DMS53 treated with DMSO at 0.1 percent for 48 hours (cell line): ENCODE data around the gene YIPF5.

ENCODE experiments used
- DNase-seq: peaks from one replicate; lab custom pipeline; 2025; ENCODE audit not compliant: unreplicated experiment; lab: John Stamatoyannopoulos, UW

YIPF5 gene

GRCh38 chr5:144170276-144171024 lies at the start of gene YIPF5, which contains the start of gene KCTD16:
Gene YIPF5, minus strand, starts transcription at chr5:144170659. Its CDS starts 704 bp downstream, at chr5:144169955.
Gene KCTD16, plus strand, starts transcription at chr5:144170873.
- DNase-seq = peak; percentile 98

- DNase-seq = peak; percentile 94
Observed at GRCh38 chr5:144219869-144220268, 49.4 kb upstream of the YIPF5 start.

- DNase-seq = no peak
Observed at GRCh38 chr5:144210655-144211054, 40.2 kb upstream of the YIPF5 start.

GRCh38 chr5:144209361-144209760 lies 38.9 kb upstream of the YIPF5 start:
- DNase-seq = no peak

GRCh38 chr5:144207875-144208444 lies 37.5 kb upstream of the YIPF5 start:
- DNase-seq = no peak

GRCh38 chr5:144206141-144206540 lies 35.7 kb upstream of the YIPF5 start:
- no peak for DNase-seq

GRCh38 chr5:144205141-144205551 lies 34.7 kb upstream of the YIPF5 start:
- DNase-seq = peak; percentile 14

- peak; percentile 67 for DNase-seq
Observed at GRCh38 chr5:144203750-144204596, 33.5 kb upstream of the YIPF5 start.

- no peak for DNase-seq
Observed at GRCh38 chr5:144202726-144203125, 32.3 kb upstream of the YIPF5 start.

- DNase-seq = no peak
Observed at GRCh38 chr5:144202072-144202471, 31.6 kb upstream of the YIPF5 start.

- DNase-seq = no peak
Observed at GRCh38 chr5:144201588-144201987, 31.1 kb upstream of the YIPF5 start.

GRCh38 chr5:144198386-144198785 lies 27.9 kb upstream of the YIPF5 start:
- DNase-seq = peak; percentile 77

GRCh38 chr5:144196612-144197011 lies 26.2 kb upstream of the YIPF5 start:
- no peak for DNase-seq

- DNase-seq = no peak
Observed at GRCh38 chr5:144195448-144195847, 25.0 kb upstream of the YIPF5 start.

GRCh38 chr5:144194144-144194543 lies 23.7 kb upstream of the YIPF5 start:
- DNase-seq = no peak

GRCh38 chr5:144192661-144193060 lies 22.2 kb upstream of the YIPF5 start:
- no peak for DNase-seq

- DNase-seq = peak; percentile 50
Observed at GRCh38 chr5:144191998-144192397, 21.5 kb upstream of the YIPF5 start.

- no peak for DNase-seq
Observed at GRCh38 chr5:144191531-144191930, 21.1 kb upstream of the YIPF5 start.

GRCh38 chr5:144189800-144190429 lies 19.5 kb upstream of the YIPF5 start:
- DNase-seq = no peak

GRCh38 chr5:144187699-144188294 lies 17.3 kb upstream of the YIPF5 start:
- DNase-seq = peak; percentile 88
